Right hindlimb (tissue), 1 donor: ENCODE results near the gene SLC35E2B.

Experiments used
- DNase-seq: peaks from one replicate; pipeline ENCODE4 v3.0.0-alpha.2; 2018

SLC35E2B gene

DNA sequence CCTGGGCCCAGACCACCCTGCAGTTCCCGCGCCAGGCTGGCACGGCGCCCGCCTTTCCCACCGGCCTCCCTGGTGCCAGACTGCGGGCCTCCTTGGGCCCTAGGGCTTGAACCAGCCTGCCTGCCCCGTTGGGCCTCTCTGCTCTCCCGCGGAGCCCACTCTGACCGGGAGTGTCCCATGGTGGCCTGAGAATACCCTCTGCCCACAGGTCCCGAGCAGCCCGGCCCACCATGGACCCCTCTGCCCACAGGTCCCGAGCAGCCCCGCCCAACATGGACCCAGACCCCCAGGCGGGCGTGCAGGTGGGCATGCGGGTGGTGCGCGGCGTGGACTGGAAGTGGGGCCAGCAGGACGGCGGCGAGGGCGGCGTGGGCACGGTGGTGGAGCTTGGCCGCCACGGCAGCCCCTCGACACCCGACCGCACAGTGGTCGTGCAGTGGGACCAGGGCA is 69.4 kb downstream of the SLC35E2B start:
- peak; percentile 40 for DNase-seq

DNA sequence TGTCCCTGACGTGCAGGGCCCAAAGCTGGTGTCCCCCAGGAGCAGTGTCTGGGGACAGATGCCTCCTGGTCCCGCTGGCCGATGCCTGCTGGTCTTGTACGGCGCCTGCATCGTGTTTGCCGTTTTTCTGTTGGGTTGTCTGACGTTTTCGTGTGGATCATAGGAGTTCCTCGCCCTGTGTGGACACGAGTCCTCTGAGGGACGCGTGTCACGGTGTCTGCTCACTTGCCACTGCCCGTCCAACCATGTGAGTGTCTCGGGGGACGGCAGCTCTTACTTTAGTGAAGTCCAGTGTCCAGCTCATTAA is 69.9 kb downstream of the SLC35E2B start:
- peak; percentile 24 for DNase-seq

DNA sequence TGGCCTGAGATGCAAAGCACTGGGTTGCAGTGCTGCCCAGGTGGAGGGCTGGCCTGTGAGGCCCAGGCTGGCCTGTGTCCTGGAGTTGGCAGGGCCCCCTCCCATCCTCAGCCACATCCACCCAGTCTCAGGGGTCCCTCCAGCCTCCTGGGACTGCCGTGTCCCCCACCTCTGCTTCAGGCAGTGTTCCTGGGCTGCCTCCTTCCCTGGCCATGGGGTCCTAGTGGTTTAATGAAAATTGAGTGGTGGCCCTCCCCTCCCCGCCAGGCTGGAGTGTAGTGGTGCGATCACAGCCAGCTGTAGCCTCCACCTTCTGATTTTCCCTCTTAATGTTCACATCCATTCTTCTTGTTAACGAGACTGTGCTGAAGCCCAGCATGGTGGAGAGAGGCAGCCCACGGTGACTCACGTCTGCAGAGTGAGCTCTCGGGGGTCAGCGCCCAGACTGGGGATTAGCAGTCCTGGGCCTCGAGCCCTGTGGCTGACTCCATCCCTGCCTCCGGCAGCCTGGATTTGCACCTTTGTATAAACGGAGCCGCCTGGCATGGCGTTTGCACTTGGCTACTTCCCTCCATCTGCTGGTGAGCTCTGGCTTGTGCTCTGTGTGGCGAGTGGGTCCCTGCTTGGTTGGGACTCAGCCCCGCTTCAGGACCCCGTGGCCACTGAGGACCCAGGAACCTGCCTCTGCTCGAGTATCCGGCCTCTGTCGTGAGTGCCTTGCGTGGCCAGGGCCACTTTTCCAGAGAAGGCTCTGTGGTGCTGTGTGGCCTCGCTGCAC is 70.4 kb downstream of the SLC35E2B start:
- peak; percentile 28 for DNase-seq

DNA sequence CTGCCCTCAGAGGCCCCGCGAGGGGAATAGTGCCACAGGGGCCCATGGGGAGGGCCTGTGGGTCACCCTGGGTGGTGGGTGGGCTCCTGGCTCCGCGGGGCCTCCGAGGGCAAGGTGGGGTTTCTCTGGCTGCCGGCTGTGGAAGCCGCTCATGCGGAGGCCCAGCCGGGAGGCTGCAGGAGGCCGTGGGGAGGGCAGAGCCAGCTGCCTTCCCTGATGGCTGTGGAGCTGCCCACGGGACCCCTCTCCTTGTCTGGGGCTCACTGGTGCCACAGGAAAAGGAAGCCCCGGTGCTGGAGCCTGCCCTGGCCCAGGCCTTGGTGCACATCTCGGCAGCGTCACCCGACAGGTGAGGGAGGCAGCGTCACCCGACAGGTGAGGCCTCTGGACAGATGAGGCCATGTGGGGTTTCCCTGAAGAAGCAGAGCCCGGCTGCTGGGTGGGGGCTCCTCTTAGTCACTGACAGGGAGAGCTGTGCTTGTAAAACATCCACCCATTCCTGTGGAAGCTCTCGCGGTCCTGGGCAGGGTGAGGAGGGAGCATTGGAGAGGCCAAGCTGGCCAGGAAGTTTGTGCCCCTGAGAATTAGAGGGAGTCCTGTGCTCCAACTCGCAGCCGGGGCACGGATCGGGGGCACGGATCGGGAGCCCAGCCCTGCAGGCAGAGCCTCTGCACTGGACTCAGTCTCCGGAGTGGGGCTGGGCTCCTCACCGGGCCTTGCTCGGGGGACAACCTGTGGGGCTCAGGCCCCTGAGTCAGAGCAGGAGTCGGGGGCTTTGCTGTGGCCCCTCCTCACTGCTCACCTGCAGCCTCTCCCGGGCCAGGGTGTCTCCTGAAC is 71.2 kb downstream of the SLC35E2B start:
- peak; percentile 20 for DNase-seq

DNA sequence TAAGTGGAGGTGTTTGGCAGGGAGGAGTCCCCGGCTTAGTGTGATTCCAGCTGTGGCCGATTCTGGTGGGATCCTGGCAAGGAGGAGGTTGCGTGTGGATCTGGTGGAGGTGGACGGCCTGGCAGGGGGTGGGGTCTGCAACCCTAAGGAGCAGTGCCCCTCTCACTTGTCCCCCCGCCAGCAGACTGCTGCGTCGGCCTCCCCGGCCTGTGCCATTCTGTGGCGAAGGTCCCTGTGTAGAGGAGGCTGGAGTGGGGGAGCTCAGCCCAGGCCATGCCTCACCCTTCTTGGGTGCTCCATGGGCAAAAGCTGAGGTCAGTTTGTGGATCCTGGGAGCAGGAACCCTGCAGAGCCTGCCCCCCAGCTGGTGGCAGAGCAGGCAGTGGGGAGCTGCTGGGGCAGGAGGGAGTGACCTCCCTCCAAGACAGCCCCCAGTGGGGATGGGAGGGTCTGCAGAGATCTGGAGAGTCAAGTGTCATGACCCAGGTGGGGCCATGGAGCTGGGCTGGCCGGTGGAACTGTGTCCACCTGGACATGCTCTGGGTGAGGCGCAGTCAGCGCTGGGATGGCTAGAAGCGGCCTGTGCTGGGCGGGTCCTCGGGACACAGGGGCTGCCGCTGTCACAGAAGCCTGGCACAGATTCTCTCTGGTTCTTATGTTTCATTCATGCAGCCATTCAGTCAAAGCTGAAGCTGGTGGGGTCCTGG is 72.0 kb downstream of the SLC35E2B start:
- peak; percentile 30 for DNase-seq

DNA sequence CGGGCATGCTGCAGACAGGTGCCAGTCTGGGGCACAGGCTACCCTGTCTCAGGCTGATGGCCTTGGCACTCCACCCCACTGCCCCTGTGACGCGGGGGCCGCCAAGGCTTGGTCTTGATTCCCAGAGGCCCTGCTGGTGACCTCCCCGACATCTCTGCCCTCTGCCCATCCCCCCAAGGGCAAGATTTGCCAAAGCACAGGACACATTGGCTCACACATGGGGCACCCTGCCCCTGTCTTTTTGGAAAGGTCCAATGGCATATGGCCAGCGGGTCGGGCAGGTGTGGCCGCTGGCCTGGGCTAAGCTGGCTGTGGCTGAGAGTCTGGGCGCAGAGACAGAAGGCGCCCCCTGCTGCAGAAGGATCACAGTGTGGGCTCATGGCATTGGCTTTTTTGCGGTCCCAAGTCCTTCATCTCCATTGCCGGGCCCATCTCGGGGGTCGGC is 72.7 kb downstream of the SLC35E2B start:
- DNase-seq = peak; percentile 35

DNA sequence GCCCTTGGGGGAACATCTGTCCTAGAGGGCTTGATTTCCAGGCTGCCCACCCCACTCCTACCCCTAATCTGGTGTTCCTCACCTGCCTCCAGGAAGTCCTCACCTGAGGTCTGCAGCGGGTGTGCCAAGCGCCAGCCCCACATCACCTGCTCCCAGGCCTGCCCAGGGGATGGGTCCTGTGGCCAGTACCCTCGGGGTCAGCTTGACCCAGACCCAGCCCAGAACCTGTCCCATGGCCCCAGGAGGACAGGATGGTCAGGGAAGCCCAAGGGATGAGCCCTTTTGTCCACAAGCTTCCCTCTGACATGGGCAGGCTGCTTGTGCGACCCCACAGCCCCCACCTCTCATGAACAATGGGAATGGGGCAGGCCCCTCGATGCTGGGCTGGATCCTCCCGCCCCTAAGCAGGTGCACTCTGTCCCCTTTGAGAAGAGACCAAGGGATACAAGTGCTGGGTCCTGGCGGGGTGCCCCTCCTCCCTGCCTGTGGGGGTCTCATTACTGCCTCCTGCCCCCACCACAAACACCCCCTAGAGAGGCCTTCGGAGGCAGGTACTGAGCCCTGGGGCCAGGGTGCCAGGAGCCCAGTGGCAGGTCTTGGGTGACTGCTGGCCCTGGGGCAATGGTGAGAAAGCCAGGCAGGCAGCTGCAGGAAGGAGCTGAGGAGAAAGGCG is 74.1 kb downstream of the SLC35E2B start:
- no peak for DNase-seq

DNA sequence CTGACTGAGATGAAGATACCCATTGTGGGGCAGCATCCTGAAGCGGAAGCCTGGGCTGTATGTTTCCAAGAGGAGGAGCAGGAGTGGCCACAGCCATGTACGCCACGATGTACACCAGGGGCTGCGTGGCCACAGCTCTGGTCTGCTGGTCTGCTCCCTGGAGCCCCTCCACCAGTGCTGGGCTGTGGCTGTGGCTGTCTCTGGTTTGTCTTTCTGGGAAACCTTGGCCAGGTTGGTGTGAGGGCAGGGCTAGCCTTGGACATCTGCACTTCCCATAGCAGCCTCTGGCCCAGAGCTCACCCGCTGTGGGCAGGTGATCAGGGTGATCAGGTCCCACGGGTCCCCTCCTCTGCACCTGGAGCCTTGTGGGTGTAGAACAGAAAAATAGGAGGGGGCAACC is 74.7 kb downstream of the SLC35E2B start:
- DNase-seq = no peak

DNA sequence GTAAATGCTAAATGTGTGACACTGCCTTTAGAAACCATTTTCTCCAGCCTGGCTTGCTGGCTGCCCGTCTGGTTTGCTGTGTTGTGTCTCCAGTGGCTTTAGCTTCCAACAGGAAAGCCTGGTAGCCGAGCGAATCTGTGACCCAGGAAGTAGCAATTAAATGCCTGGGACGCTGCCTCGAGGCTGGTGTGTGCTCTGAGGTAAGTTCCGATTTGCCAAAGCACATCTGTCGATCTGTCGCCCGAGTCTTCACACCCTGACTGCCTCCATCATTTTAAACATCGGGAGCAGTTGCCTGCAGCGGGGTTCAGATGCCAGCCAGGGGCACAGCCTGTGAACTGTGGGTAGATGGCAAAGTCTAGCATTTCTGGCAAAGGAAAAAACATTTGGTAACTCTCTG is 75.1 kb downstream of the SLC35E2B start:
- no peak for DNase-seq

DNA sequence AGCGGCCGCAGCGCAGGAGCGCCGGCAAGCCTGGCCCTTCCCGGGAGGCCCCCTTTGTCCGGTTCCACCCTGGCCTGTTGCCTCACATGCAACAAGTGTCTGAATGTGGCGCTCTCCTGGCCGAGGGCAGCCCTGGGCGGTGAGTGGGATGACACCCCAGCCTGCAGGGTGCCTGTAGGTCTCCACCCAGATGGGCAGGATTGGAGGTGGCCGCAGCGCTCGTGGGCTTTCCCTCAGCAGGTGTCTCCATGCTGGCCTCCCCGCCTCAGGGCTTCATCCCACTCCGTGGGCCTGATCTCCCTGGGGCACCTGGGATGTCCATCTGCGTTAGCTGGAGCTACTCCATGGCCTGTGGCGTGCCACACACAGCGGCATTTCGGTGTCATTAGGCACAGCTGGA is 75.8 kb downstream of the SLC35E2B start:
- DNase-seq = no peak

DNA sequence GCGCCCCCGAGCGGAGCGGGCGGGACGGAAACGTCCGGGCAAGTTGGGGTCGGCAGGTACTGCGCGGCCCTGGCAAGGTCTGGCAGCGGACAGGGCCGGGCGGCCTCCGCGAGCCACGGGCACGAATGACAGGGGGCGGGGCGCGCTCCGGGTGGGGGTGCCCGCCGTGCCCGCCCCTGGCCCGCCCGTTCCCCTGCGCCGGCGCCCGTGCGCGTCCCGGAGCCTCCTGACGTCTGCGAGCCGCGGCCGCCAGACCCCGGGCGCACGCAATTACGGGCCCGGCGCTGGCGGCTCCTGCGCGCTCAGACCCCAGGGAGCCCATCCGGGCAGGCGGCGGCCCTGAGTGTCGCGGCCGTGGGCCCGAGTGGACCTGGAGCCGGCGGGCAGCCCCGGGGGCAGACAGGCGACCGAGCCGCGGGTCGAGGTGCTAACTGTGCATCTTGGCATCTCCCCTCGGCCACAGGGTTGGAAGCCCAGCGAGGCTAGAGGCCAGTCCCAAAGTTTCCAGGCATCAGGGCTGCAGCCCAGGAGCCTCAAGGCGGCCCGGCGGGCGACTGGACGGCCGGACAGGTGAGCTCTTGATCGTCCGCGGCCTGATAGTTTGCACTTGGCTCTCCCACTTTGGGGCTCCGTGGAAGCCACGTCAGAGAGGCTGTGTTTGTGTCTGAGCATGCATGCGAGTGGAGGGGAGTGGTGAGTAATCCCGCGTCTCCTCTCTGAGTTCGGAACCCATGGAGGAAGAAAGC is 76.4 kb downstream of the SLC35E2B start:
- DNase-seq = no peak

DNA sequence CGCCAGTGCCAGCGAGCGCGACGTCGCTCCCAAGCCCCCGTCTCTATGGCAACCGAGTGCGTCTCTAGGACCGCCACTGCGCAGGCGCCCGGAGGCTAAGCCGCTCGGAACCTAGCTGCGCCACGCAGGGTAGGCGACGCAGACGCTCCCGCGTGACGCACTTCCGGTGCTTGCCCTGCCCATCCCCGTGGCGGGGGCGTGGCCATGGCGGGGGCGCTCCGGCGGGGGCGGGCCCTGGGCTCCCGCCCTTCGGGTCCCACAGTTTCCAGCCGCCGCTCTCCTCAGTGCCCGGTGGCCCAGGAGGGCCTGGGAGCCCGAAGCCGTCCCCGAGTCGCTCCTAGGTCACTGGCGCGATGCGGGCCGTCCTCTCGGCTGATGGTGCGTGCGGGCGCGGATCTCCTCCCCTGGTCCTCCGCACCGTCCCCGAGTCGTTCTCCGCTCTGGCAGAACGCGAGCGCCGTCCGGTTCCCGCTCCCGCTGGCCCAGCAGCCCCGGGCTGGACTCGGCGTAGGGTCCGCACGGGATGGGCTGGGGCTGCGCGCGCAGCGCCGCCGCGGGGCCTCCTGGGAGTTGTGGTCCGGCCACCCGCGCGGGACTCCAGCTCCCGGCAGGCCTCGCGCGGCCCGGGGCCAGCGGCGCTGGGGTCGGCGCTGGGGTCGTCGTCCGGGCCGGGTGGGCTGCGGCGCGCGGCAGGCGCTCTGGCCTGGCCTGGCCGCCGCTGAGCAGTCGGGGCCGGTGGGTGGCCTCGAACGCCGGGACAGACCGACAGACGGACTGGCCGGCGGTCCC is 77.1 kb downstream of the SLC35E2B start, which contains the start of gene MIB2:
Gene MIB2, plus strand, starts transcription at position 245 of the 789 bp plus-strand sequence. CDS start 7,953 bp downstream, outside the sequence.
- DNase-seq = peak; percentile 97

DNA sequence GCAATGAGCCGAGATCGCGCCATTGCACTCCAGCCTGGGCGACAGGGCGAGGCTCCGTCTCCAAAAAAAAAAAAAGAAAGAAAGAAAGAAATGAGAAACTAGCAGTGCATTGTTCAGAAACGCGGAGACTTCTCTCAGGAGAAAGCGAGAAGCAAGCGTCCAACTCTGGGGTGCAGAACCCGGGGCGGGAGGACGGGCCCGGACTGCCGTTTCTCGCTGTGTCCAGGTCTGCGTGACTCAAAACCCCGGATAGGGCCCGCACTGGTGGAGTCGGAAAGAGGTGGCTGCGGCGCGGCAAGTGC is 77.7 kb downstream of the SLC35E2B start:
- no peak for DNase-seq

DNA sequence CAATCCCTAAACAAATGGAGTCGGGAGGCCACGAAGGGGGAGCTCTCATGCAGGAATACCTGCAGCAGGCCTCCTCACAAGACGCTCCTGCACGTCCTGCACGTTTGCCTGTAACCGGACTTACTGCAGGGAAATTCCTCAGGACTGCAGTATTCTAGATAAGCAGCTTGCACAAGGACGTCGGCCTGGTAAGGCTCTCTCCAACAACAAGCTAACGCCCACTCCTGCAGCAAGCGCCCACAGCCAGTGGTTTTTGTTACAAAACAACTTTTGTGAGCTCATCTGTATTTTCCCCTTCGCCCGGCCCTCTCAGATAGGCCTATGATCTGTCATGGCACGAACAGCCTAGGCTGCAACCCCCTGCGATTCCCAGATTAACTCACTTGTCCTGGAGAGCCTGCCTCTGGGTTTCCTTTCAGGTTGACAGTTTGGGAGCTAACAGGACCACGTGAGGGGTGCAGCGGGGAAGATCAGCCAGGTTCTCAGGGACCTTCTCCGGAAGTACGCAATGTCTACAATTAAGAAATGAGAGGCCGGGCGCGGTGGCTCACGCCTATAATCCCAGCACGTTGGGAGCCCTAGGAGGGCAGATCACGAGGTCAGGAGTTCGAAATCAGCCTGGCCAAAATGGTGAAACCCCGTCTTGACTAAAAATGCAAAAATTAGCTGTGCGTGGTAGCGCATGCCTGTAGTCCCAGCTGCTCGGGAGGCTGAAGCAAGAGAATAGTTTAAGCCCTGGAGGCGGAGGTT is 78.2 kb downstream of the SLC35E2B start:
- DNase-seq = no peak

DNA sequence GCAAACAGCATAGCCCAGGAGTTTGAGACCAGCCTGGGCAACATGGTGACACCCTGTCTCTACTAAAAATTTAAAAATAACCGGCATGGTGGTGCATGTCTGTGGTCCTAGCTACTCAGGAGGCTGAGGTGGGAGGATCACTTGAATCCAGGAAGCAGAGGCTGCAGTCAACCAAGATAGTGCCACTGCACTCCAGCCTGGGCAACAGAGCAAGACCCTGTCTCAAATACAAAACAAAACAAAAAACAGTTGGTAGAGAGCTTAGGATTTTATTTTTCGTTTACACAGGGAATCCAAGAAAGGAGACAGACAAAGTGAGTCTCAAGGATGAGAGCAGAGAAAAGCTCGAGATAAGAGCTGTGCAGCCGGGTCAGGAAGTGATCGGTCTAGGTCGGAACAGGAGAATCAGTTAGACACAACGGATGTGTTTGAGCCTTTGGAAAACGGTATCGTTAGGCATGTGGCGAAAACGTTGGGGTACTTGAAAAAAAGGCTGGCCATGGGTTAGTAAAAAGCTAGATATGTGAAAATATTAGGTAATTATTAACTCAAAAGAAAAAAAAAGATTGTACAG is 79.0 kb downstream of the SLC35E2B start:
- no peak for DNase-seq

DNA sequence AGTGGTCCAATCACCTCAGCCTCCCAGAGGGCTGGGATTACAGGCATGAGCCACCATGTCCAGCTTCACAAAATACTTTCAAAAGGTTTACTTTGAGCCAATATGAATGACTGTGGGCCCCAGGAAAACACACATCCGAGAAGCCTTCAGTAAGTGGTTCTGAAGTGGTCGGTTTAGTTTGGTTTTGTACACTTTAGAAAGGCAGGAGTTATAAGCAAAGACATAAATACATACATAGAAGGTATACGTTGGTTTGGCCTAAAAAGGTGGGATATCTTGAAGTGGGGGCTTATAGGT is 80.5 kb downstream of the SLC35E2B start:
- no peak for DNase-seq

DNA sequence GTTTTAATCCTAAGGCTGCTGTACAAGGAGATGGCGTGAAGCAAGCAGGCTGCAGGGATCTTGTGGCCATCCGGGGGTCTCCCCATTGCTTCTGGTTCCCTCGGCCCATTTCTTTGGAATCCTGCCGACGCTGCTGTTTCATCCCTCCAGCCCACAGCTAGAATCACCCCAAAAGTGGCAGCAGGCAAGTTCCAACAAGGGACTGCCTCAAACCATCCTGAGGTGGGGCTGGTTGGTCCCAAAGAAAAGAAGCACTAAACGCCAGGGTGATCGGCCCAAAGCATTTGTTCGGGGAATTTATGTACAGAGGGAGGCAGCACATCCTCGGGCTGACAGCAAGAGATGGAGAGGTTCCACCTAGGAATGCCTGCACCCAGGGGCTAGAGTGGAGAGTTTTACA is 81.8 kb downstream of the SLC35E2B start:
- DNase-seq = no peak

DNA sequence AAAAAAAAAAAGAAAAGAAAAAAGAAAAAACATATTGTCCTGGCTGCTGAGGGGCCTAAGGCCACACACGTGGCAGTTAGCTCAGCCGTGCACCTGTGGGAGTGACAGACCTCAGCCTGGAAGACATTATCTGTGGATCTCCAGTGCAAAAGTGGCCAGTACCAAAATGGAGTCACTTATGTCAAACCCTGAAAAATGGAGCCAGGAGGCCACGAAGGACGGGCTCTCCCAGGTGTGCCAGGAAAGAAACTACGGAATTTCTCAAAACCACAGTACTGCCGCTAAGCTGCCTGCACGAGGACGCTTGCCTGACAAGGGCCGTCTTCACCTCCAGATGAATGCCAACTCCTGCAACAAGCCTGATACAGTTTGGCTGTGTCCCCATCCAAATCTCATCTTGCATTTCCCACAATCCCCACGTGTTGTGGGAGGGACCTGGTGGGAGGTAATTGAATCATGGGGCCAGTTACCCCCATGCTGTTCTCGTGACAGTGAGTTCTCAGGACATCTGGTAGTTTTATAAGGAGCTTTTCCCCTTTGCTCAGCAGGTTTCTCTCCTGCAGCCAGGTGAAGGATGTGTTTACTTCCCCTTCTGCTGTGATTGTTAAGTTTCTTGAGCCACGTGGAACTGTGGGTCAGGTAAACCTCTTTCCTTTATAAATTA is 82.6 kb downstream of the SLC35E2B start:
- DNase-seq = no peak
